Karpas-422 (cell line): ENCODE results near the gene MUL1. TPM values are rescaled to one million over a fixed set of nuclear protein-coding genes. Genes with fewer than 3 reads are reported as not detected.
A peak's percentile ranks its signal among the peaks of the same experiment; 100 is the strongest.
"Not testable (repeated sequence)": the region's sequence is repeated elsewhere in the genome, so short reads cannot be mapped to it uniquely, and the experiment has no call there.

Experiments
- DNase-seq: peaks from one replicate; pipeline ENCODE4 v3.0.0-alpha.2; 2015
- H2AFZ ChIP-seq: fragments of 200-600 bp; sonication (generic); 2 replicates; pipeline ENCODE4 v1.6.1; 2014; ENCODE audit warnings: antibody characterized with exemption, low read length, mixed read lengths
- H3K27ac ChIP-seq: fragments of 200-600 bp; sonication (generic); 2 replicates; pipeline ENCODE4 v1.5.1; 2014; ENCODE audit warnings: mild to moderate bottlenecking, low read length, moderate library complexity
- H3K27me3 ChIP-seq: fragments of 200-600 bp; sonication (generic); 2 replicates; pipeline ENCODE4 v1.6.1; 2014; ENCODE audit warnings: low read length, mixed read lengths
- H3K36me3 ChIP-seq: fragments of 200-600 bp; sonication (generic); 2 replicates; pipeline ENCODE4 v1.6.1; 2014; ENCODE audit warnings: low read length, mixed read lengths; ENCODE audit not compliant: insufficient read depth
- H3K4me1 ChIP-seq: fragments of 200-600 bp; sonication (generic); 2 replicates; pipeline ENCODE4 v1.6.1; 2014; ENCODE audit warnings: mild to moderate bottlenecking, low read length, mixed read lengths
- H3K4me2 ChIP-seq: fragments of 200-600 bp; sonication (generic); 2 replicates; pipeline ENCODE4 v1.6.1; 2014; ENCODE audit warnings: low read length, low read depth, mild to moderate bottlenecking; ENCODE audit not compliant: poor library complexity, severe bottlenecking
- H3K4me3 ChIP-seq: fragments of 200-600 bp; sonication (generic); 2 replicates; pipeline ENCODE4 v1.5.1; 2014; ENCODE audit warnings: mild to moderate bottlenecking, antibody characterized with exemption, low read length, mixed read lengths
- H3K79me2 ChIP-seq: fragments of 200-600 bp; sonication (generic); 2 replicates; pipeline ENCODE4 v1.6.1; 2014; ENCODE audit warnings: mild to moderate bottlenecking, low read length, mixed read lengths
- H3K9ac ChIP-seq: fragments of 200-600 bp; sonication (generic); 2 replicates; pipeline ENCODE4 v1.6.0; 2014; ENCODE audit warnings: low read length
- H3K9me2 ChIP-seq: fragments of 200-600 bp; sonication (generic), shearing (Covaris generic); replicated peaks from 2 replicates; pipeline ENCODE4 v1.6.0; 2014; ENCODE audit warnings: mild to moderate bottlenecking, low read length, moderate library complexity; ENCODE audit not compliant: insufficient read depth
- H3K9me3 ChIP-seq: fragments of 300-700, 200-600 bp; sonication (generic); 2 replicates; pipeline ENCODE4 v1.6.1; 2014; ENCODE audit warnings: low read length, mixed read lengths
- H4K20me1 ChIP-seq: fragments of 200-600 bp; sonication (generic); 2 replicates; pipeline ENCODE4 v1.6.1; 2014; ENCODE audit warnings: mild to moderate bottlenecking, antibody characterized with exemption, low read length, low read depth; ENCODE audit not compliant: insufficient read depth
- total RNA-seq: library from RNA; depleted of rRNA; stranded (reverse); fragments of >200 nt; shearing (Covaris generic); gene quantifications from 2 replicates; pipeline ENCODE4 v1.2.3, GENCODE V29; 2014; ENCODE audit warnings: low replicate concordance

Gene MUL1
- total RNA-seq, 1 experiment from 2014 or later = 18.0 TPM

- Histone ChIP-seq H3K27ac (no peak overlapping the region), H4K20me1 (no peaks in the 10 kb centered on the region), H3K9me3 (no peaks in the 10 kb centered on the region), H3K9ac (no peak overlapping the region), H3K4me3 (no peak overlapping the region), H3K4me1 (no peaks in the 10 kb centered on the region), H3K9me2 (no peaks in the 10 kb centered on the region), H3K4me2 (no peak overlapping the region), H3K79me2 (no peaks in the 10 kb centered on the region), H3K36me3 (no peaks in the 10 kb centered on the region), H2AFZ (no peak overlapping the region), H3K27me3 (no peaks in the 10 kb centered on the region)
- no peak for DNase-seq
Observed at GRCh38 chr1:20526267-20526666, 18.3 kb upstream of the MUL1 start.

- no peak overlapping the region for H2AFZ ChIP-seq
Observed at GRCh38 chr1:20521960-20522861, 14.3 kb upstream of the MUL1 start.

GRCh38 chr1:20519609-20520262 is 11.8 kb upstream of the MUL1 start:
- H3K9me3 ChIP-seq, H3K36me3 ChIP-seq, H3K79me2 ChIP-seq, H4K20me1 ChIP-seq, H3K4me2 ChIP-seq, H3K4me1 ChIP-seq, H3K9ac ChIP-seq, H3K27ac ChIP-seq, H3K4me3 ChIP-seq, DNase-seq, H3K9me2 ChIP-seq, H3K27me3 ChIP-seq: not testable (repeated sequence)
- H2AFZ ChIP-seq = peak overlapping the region; percentile 62

More at GRCh38 chr1:20521960-20522861, 14.3 kb upstream of the MUL1 start:
- peak; percentile 88 for DNase-seq
- H3K4me3 ChIP-seq = no peak overlapping the region
- no peaks in the 10 kb centered on the region for H3K79me2 ChIP-seq
- H3K4me2 ChIP-seq = no peak overlapping the region
- H3K27ac ChIP-seq = no peak overlapping the region
- H3K9ac ChIP-seq = no peak overlapping the region
- H3K9me3 ChIP-seq = no peaks in the 10 kb centered on the region
- peaks cover 5% of the 10 kb centered on the region for H3K4me1 ChIP-seq
- no peaks in the 10 kb centered on the region for H3K36me3 ChIP-seq
- no peaks in the 10 kb centered on the region for H4K20me1 ChIP-seq
- H3K27me3 ChIP-seq = no peaks in the 10 kb centered on the region
- no peaks in the 10 kb centered on the region for H3K9me2 ChIP-seq

GRCh38 chr1:20511518-20512428 is 3.8 kb upstream of the MUL1 start:
- H4K20me1 ChIP-seq = no peaks in the 10 kb centered on the region
- no peaks in the 10 kb centered on the region for H3K27me3 ChIP-seq
- H3K4me1 ChIP-seq = peaks cover 19% of the 10 kb centered on the region
- no peak overlapping the region for H3K4me2 ChIP-seq
- H3K4me3 ChIP-seq = no peak overlapping the region
- no peaks in the 10 kb centered on the region for H3K36me3 ChIP-seq
- H3K27ac ChIP-seq = no peak overlapping the region
- H2AFZ ChIP-seq = no peak overlapping the region
- 0 out of 2 replicates have a peak, but pooled peaks cover 5% of the 10 kb centered on the region for H3K9me2 ChIP-seq
- no peak overlapping the region for H3K9ac ChIP-seq
- no peak for DNase-seq
- peaks cover 11% of the 10 kb centered on the region for H3K79me2 ChIP-seq
- H3K9me3 ChIP-seq = no peaks in the 10 kb centered on the region

- Histone ChIP-seq H3K27me3 (no peaks in the 10 kb centered on the region), H3K4me1 (peaks cover 34% of the 10 kb centered on the region), H2AFZ (peak overlapping the region; percentile 94), H3K36me3 (peaks cover 3% of the 10 kb centered on the region; the same call in 1 of the 2 replicates), H3K79me2 (peaks cover 44% of the 10 kb centered on the region), H3K27ac (no peak overlapping the region), H3K9ac (peak overlapping the region; percentile 88), H4K20me1 (peaks cover 11% of the 10 kb centered on the region; the same call in 1 of the 2 replicates), H3K4me2 (peak overlapping the region; percentile 88), H3K9me3 (no peaks in the 10 kb centered on the region), H3K4me3 (peak overlapping the region; percentile 91), H3K9me2 (0 out of 2 replicates have a peak, but pooled peaks cover 5% of the 10 kb centered on the region)
- no peak for DNase-seq
Observed at GRCh38 chr1:20508411-20508771, 440 bp upstream of the MUL1 start.

GRCh38 chr1:20507248-20507563 is 745 bp downstream of the MUL1 start:
- H4K20me1 ChIP-seq = peaks cover 11% of the 10 kb centered on the region; the same call in 1 of the 2 replicates
- H3K27me3 ChIP-seq = no peaks in the 10 kb centered on the region
- peak overlapping the region; percentile 91 for H3K4me3 ChIP-seq
- DNase-seq = peak; percentile 54
- no peak overlapping the region for H2AFZ ChIP-seq
- peaks cover 33% of the 10 kb centered on the region for H3K4me1 ChIP-seq
- peaks cover 9% of the 10 kb centered on the region; the same call in 1 of the 2 replicates for H3K36me3 ChIP-seq
- H3K9me2 ChIP-seq = 0 out of 2 replicates have a peak, but pooled peaks cover 5% of the 10 kb centered on the region
- peak overlapping the region; percentile 88 for H3K4me2 ChIP-seq
- H3K27ac ChIP-seq = no peak overlapping the region
- no peaks in the 10 kb centered on the region for H3K9me3 ChIP-seq
- H3K9ac ChIP-seq = peak overlapping the region; percentile 88
- H3K79me2 ChIP-seq = peaks cover 50% of the 10 kb centered on the region

GRCh38 chr1:20505488-20505887 is 2.5 kb downstream of the MUL1 start:
- no peak overlapping the region for H3K9ac ChIP-seq
- H3K4me1 ChIP-seq = peaks cover 25% of the 10 kb centered on the region
- H4K20me1 ChIP-seq = peaks cover 17% of the 10 kb centered on the region; the same call in 1 of the 2 replicates
- H3K9me3 ChIP-seq = no peaks in the 10 kb centered on the region
- H3K36me3 ChIP-seq = peaks cover 20% of the 10 kb centered on the region; the same call in 1 of the 2 replicates
- H3K27me3 ChIP-seq = no peaks in the 10 kb centered on the region
- H3K4me2 ChIP-seq = no peak overlapping the region
- H3K27ac ChIP-seq = no peak overlapping the region
- H3K4me3 ChIP-seq = no peak overlapping the region
- DNase-seq = no peak
- peaks cover 50% of the 10 kb centered on the region for H3K79me2 ChIP-seq
- H3K9me2 ChIP-seq = 0 out of 2 replicates have a peak, but pooled peaks cover 5% of the 10 kb centered on the region
- H2AFZ ChIP-seq = no peak overlapping the region
